Hepatocyte (in vitro differentiated cells): ENCODE measurements around the gene HHATL.

ENCODE experiments used
- EZH2 ChIP-seq: fragments of 200-600 bp; sonication (generic); IDR thresholded peaks from 2 replicates; pipeline ENCODE4 v1.6.1; 2016; ENCODE audit warnings: antibody characterized with exemption, mild to moderate bottlenecking, borderline replicate concordance
- EZH2phosphoT487 ChIP-seq: fragments of 200-600 bp; sonication (generic); IDR thresholded peaks from one replicate; pipeline ENCODE4 v1.6.1; 2018; ENCODE audit warnings: antibody characterized with exemption, mild to moderate bottlenecking, low read depth, moderate library complexity; ENCODE audit not compliant: unreplicated experiment, severe bottlenecking
- TF ChIP-seq, protein P1 (sequence below): fragments of 200-600 bp; sonication (generic); IDR thresholded peaks from 2 replicates; pipeline ENCODE4 v1.5.1; 2016; ENCODE audit warnings: antibody characterized with exemption, mild to moderate bottlenecking; ENCODE audit not compliant: poor library complexity

GRCh38 chr3:42658091-42658770, 44.4 kb downstream of the HHATL start:
- TF ChIP-seq, protein P1, sequence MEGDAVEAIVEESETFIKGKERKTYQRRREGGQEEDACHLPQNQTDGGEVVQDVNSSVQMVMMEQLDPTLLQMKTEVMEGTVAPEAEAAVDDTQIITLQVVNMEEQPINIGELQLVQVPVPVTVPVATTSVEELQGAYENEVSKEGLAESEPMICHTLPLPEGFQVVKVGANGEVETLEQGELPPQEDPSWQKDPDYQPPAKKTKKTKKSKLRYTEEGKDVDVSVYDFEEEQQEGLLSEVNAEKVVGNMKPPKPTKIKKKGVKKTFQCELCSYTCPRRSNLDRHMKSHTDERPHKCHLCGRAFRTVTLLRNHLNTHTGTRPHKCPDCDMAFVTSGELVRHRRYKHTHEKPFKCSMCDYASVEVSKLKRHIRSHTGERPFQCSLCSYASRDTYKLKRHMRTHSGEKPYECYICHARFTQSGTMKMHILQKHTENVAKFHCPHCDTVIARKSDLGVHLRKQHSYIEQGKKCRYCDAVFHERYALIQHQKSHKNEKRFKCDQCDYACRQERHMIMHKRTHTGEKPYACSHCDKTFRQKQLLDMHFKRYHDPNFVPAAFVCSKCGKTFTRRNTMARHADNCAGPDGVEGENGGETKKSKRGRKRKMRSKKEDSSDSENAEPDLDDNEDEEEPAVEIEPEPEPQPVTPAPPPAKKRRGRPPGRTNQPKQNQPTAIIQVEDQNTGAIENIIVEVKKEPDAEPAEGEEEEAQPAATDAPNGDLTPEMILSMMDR = no peak
- no peak for TF ChIP-seq EZH2
- TF ChIP-seq EZH2phosphoT487 = no peak
